ENCODE measurements around the gene TSPAN8.

DNA sequence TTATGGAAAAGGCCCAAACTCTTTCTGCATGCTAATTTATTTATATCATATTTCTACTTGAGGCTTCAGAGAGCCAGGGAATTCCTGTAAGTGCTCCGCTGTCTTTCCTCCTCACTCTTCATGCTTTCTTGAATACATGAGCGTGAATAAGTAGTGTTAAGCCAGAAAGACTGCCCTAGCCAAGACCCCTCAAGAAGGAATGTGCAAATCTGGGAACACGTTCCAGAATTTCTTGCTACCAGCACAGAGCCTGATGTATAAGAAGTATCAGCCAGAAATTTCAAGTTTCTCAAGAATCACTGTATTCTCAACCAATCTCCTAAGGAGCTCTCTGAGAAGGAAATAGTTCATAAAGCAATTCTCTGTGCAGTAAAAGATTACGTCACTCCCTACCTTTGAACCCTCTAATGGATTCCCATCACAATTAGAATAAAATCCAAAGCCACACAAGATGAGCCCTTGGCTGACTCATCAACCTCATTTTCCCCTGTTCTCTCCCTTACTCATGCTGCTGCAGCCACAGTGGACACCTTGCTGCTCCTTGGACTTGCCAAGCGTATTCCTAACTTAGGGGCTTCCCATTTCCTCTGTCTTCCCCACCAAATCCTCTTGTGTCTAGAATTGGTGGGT is 6.9 kb upstream of the TSPAN8 start:
- no peak for TF ChIP-seq EZH2 (IDR thresholded peaks at IDR 0.05; ENCODE audit: borderline replicate concordance, low read length)
- TF ChIP-seq, protein P1, sequence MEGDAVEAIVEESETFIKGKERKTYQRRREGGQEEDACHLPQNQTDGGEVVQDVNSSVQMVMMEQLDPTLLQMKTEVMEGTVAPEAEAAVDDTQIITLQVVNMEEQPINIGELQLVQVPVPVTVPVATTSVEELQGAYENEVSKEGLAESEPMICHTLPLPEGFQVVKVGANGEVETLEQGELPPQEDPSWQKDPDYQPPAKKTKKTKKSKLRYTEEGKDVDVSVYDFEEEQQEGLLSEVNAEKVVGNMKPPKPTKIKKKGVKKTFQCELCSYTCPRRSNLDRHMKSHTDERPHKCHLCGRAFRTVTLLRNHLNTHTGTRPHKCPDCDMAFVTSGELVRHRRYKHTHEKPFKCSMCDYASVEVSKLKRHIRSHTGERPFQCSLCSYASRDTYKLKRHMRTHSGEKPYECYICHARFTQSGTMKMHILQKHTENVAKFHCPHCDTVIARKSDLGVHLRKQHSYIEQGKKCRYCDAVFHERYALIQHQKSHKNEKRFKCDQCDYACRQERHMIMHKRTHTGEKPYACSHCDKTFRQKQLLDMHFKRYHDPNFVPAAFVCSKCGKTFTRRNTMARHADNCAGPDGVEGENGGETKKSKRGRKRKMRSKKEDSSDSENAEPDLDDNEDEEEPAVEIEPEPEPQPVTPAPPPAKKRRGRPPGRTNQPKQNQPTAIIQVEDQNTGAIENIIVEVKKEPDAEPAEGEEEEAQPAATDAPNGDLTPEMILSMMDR (conservative IDR thresholded peaks at IDR 0.05 in 1 of 2, IDR thresholded peaks at IDR 0.05 in 1 of 2; ENCODE audit: extremely low read depth in 1 of 2, insufficient read depth in 1 of 2, low read depth in 1 of 2, low read length in 2 of 2) = no peak

Measured in mammary epithelial cell (primary cell).